ENCODE data around the gene POLG2.

The POLG2 gene

GRCh38 chr17:64496786-64497564 is at the start of gene POLG2:
TSS of gene POLG2 (minus strand) at chr17:64497054. CDS start at chr17:64496968, 86 bp downstream.
- H3K36me3 ChIP-seq (ENCODE audit: control insufficient read depth in 1 of 2, insufficient read depth in 2 of 2, low read length in 2 of 2) = peaks cover 29 to 42% of the 10 kb centered on the region in 2 donors
- peaks cover 31 to 67% of the 10 kb centered on the region in 2 donors for H3K4me1 ChIP-seq (ENCODE audit: control insufficient read depth in 1 of 2, insufficient read depth in 2 of 2, low read length in 2 of 2)

GRCh38 chr17:64544742-64545141 is 47.9 kb upstream of the POLG2 start:
- H3K9ac ChIP-seq (ENCODE audit: low read depth in 1 of 2, low read length in 2 of 2) = no peak overlapping the region
- H3K4me1 ChIP-seq (ENCODE audit: control insufficient read depth in 1 of 2, insufficient read depth in 2 of 2, low read length in 2 of 2) = no peaks in the 10 kb centered on the region
- H3K36me3 ChIP-seq (ENCODE audit: control insufficient read depth in 1 of 2, insufficient read depth in 2 of 2, low read length in 2 of 2) = peaks cover 31 to 58% of the 10 kb centered on the region in 2 donors
- no peak overlapping the region for H3K4me3 ChIP-seq (ENCODE audit: low read depth in 1 of 2, low read length in 2 of 2)
- H3K27ac ChIP-seq (ENCODE audit: low read depth, low read length) = no peak overlapping the region
- no peaks in the 10 kb centered on the region for H3K27me3 ChIP-seq (ENCODE audit: control insufficient read depth in 1 of 2, insufficient read depth in 2 of 2, low read length in 2 of 2)
- no peaks in the 10 kb centered on the region for H3K9me3 ChIP-seq (ENCODE audit: control insufficient read depth in 1 of 2, low read length in 2 of 2)

More at GRCh38 chr17:64496786-64497564, at the start of gene POLG2:
- Histone ChIP-seq H3K27ac (ENCODE audit: low read depth, low read length) (peak within 1 kb of the TSS; percentile 60), H3K4me3 (ENCODE audit: low read depth in 1 of 2, low read length in 2 of 2) (peak within 1 kb of the TSS; percentile 93 to 95), H3K27me3 (ENCODE audit: control insufficient read depth in 1 of 2, insufficient read depth in 2 of 2, low read length in 2 of 2) (no peaks in the 10 kb centered on the region), H3K9ac (ENCODE audit: low read depth in 1 of 2, low read length in 2 of 2) (peak within 1 kb of the TSS; percentile 59 to 69), H3K9me3 (ENCODE audit: control insufficient read depth in 1 of 2, low read length in 2 of 2) (no peaks in the 10 kb centered on the region)

- Histone ChIP-seq H3K27ac (ENCODE audit: low read depth, low read length) (no peak overlapping the region), H3K4me3 (ENCODE audit: low read depth in 1 of 2, low read length in 2 of 2) (no peak overlapping the region), H3K9me3 (ENCODE audit: control insufficient read depth in 1 of 2, low read length in 2 of 2) (no peaks in the 10 kb centered on the region), H3K9ac (ENCODE audit: low read depth in 1 of 2, low read length in 2 of 2) (no peak overlapping the region), H3K4me1 (ENCODE audit: control insufficient read depth in 1 of 2, insufficient read depth in 2 of 2, low read length in 2 of 2) (no peaks in the 10 kb centered on the region), H3K36me3 (ENCODE audit: control insufficient read depth in 1 of 2, insufficient read depth in 2 of 2, low read length in 2 of 2) (peaks cover 21 to 55% of the 10 kb centered on the region in 2 donors), H3K27me3 (ENCODE audit: control insufficient read depth in 1 of 2, insufficient read depth in 2 of 2, low read length in 2 of 2) (no peaks in the 10 kb centered on the region)
Measured at GRCh38 chr17:64540118-64540776, 43.4 kb upstream of the POLG2 start.

- Histone ChIP-seq H3K9me3 (ENCODE audit: control insufficient read depth in 1 of 2, low read length in 2 of 2) (no peaks in the 10 kb centered on the region), H3K36me3 (ENCODE audit: control insufficient read depth in 1 of 2, insufficient read depth in 2 of 2, low read length in 2 of 2) (peaks cover 34 to 68% of the 10 kb centered on the region in 2 donors), H3K9ac (ENCODE audit: low read depth in 1 of 2, low read length in 2 of 2) (no peak overlapping the region), H3K4me3 (ENCODE audit: low read depth in 1 of 2, low read length in 2 of 2) (no peak overlapping the region), H3K27me3 (ENCODE audit: control insufficient read depth in 1 of 2, insufficient read depth in 2 of 2, low read length in 2 of 2) (no peaks in the 10 kb centered on the region), H3K4me1 (ENCODE audit: control insufficient read depth in 1 of 2, insufficient read depth in 2 of 2, low read length in 2 of 2) (no peaks in the 10 kb centered on the region), H3K27ac (ENCODE audit: low read depth, low read length) (no peak overlapping the region)
Measured at GRCh38 chr17:64538508-64539130, 41.8 kb upstream of the POLG2 start.

- Histone ChIP-seq H3K9ac (ENCODE audit: low read depth in 1 of 2, low read length in 2 of 2) (no peak overlapping the region), H3K36me3 (ENCODE audit: control insufficient read depth in 1 of 2, insufficient read depth in 2 of 2, low read length in 2 of 2) (peaks cover 40 to 79% of the 10 kb centered on the region in 2 donors), H3K4me3 (ENCODE audit: low read depth in 1 of 2, low read length in 2 of 2) (no peak overlapping the region), H3K4me1 (ENCODE audit: control insufficient read depth in 1 of 2, insufficient read depth in 2 of 2, low read length in 2 of 2) (no peaks in the 10 kb centered on the region), H3K27ac (ENCODE audit: low read depth, low read length) (no peak overlapping the region), H3K27me3 (ENCODE audit: control insufficient read depth in 1 of 2, insufficient read depth in 2 of 2, low read length in 2 of 2) (no peaks in the 10 kb centered on the region), H3K9me3 (ENCODE audit: control insufficient read depth in 1 of 2, low read length in 2 of 2) (no peaks in the 10 kb centered on the region)
Measured at GRCh38 chr17:64537488-64537887, 40.6 kb upstream of the POLG2 start.

- Histone ChIP-seq H3K9me3 (ENCODE audit: control insufficient read depth in 1 of 2, low read length in 2 of 2) (no peaks in the 10 kb centered on the region), H3K9ac (ENCODE audit: low read depth in 1 of 2, low read length in 2 of 2) (no peak overlapping the region), H3K4me3 (ENCODE audit: low read depth in 1 of 2, low read length in 2 of 2) (no peak overlapping the region), H3K36me3 (ENCODE audit: control insufficient read depth in 1 of 2, insufficient read depth in 2 of 2, low read length in 2 of 2) (peaks cover 43 to 79% of the 10 kb centered on the region in 2 donors), H3K4me1 (ENCODE audit: control insufficient read depth in 1 of 2, insufficient read depth in 2 of 2, low read length in 2 of 2) (no peaks in the 10 kb centered on the region), H3K27ac (ENCODE audit: low read depth, low read length) (no peak overlapping the region), H3K27me3 (ENCODE audit: control insufficient read depth in 1 of 2, insufficient read depth in 2 of 2, low read length in 2 of 2) (no peaks in the 10 kb centered on the region)
Measured at GRCh38 chr17:64536913-64537312, 40.1 kb upstream of the POLG2 start.

GRCh38 chr17:64535357-64535756 is 38.5 kb upstream of the POLG2 start:
- H3K4me3 ChIP-seq (ENCODE audit: low read depth in 1 of 2, low read length in 2 of 2) = no peak overlapping the region
- no peaks in the 10 kb centered on the region for H3K9me3 ChIP-seq (ENCODE audit: control insufficient read depth in 1 of 2, low read length in 2 of 2)
- no peak overlapping the region for H3K27ac ChIP-seq (ENCODE audit: low read depth, low read length)
- peaks cover 52 to 86% of the 10 kb centered on the region in 2 donors for H3K36me3 ChIP-seq (ENCODE audit: control insufficient read depth in 1 of 2, insufficient read depth in 2 of 2, low read length in 2 of 2)
- no peaks in the 10 kb centered on the region for H3K27me3 ChIP-seq (ENCODE audit: control insufficient read depth in 1 of 2, insufficient read depth in 2 of 2, low read length in 2 of 2)
- H3K9ac ChIP-seq (ENCODE audit: low read depth in 1 of 2, low read length in 2 of 2) = no peak overlapping the region
- H3K4me1 ChIP-seq (ENCODE audit: control insufficient read depth in 1 of 2, insufficient read depth in 2 of 2, low read length in 2 of 2) = no peaks in the 10 kb centered on the region

- Histone ChIP-seq H3K27ac (ENCODE audit: low read depth, low read length) (no peak overlapping the region), H3K4me3 (ENCODE audit: low read depth in 1 of 2, low read length in 2 of 2) (no peak overlapping the region), H3K27me3 (ENCODE audit: control insufficient read depth in 1 of 2, insufficient read depth in 2 of 2, low read length in 2 of 2) (no peaks in the 10 kb centered on the region), H3K9me3 (ENCODE audit: control insufficient read depth in 1 of 2, low read length in 2 of 2) (no peaks in the 10 kb centered on the region), H3K4me1 (ENCODE audit: control insufficient read depth in 1 of 2, insufficient read depth in 2 of 2, low read length in 2 of 2) (no peaks in the 10 kb centered on the region), H3K36me3 (ENCODE audit: control insufficient read depth in 1 of 2, insufficient read depth in 2 of 2, low read length in 2 of 2) (peaks cover 56 to 93% of the 10 kb centered on the region in 2 donors), H3K9ac (ENCODE audit: low read depth in 1 of 2, low read length in 2 of 2) (no peak overlapping the region)
Measured at GRCh38 chr17:64534187-64534586, 37.3 kb upstream of the POLG2 start.

GRCh38 chr17:64533784-64534183 is 36.9 kb upstream of the POLG2 start:
- Histone ChIP-seq H3K9me3 (ENCODE audit: control insufficient read depth in 1 of 2, low read length in 2 of 2) (no peaks in the 10 kb centered on the region), H3K4me3 (ENCODE audit: low read depth in 1 of 2, low read length in 2 of 2) (no peak overlapping the region), H3K27me3 (ENCODE audit: control insufficient read depth in 1 of 2, insufficient read depth in 2 of 2, low read length in 2 of 2) (no peaks in the 10 kb centered on the region), H3K36me3 (ENCODE audit: control insufficient read depth in 1 of 2, insufficient read depth in 2 of 2, low read length in 2 of 2) (peaks cover 60 to 94% of the 10 kb centered on the region in 2 donors), H3K27ac (ENCODE audit: low read depth, low read length) (no peak overlapping the region), H3K9ac (ENCODE audit: low read depth in 1 of 2, low read length in 2 of 2) (no peak overlapping the region), H3K4me1 (ENCODE audit: control insufficient read depth in 1 of 2, insufficient read depth in 2 of 2, low read length in 2 of 2) (no peaks in the 10 kb centered on the region)

- H3K4me3 ChIP-seq (ENCODE audit: low read depth in 1 of 2, low read length in 2 of 2) = no peak overlapping the region
- H3K9me3 ChIP-seq (ENCODE audit: control insufficient read depth in 1 of 2, low read length in 2 of 2) = no peaks in the 10 kb centered on the region
- H3K27ac ChIP-seq (ENCODE audit: low read depth, low read length) = no peak overlapping the region
- H3K9ac ChIP-seq (ENCODE audit: low read depth in 1 of 2, low read length in 2 of 2) = no peak overlapping the region
- H3K27me3 ChIP-seq (ENCODE audit: control insufficient read depth in 1 of 2, insufficient read depth in 2 of 2, low read length in 2 of 2) = no peaks in the 10 kb centered on the region
- peaks cover 61 to 97% of the 10 kb centered on the region in 2 donors for H3K36me3 ChIP-seq (ENCODE audit: control insufficient read depth in 1 of 2, insufficient read depth in 2 of 2, low read length in 2 of 2)
- H3K4me1 ChIP-seq (ENCODE audit: control insufficient read depth in 1 of 2, insufficient read depth in 2 of 2, low read length in 2 of 2) = no peaks in the 10 kb centered on the region
Measured at GRCh38 chr17:64532409-64532808, 35.6 kb upstream of the POLG2 start.
